Left lobe of liver (tissue), 2 donors: ENCODE measurements around the gene AUH. TPM values are rescaled to one million over a fixed set of nuclear protein-coding genes. Genes with fewer than 3 reads are reported as not detected.
"Not testable (repeated sequence)": the region's sequence is repeated elsewhere in the genome, so short reads cannot be mapped to it uniquely, and the experiment has no call there.

Experiments used
- ATAC-seq: fragments of 200-7000 bp; cut with Tn5 transposase; one replicate; pipeline ENCODE4 v1.9.1; 2020; ENCODE audit warnings: mild to moderate bottlenecking, moderate library complexity
- DNase-seq: peaks from one replicate; pipeline ENCODE4 v3.0.0-alpha.2; 2020; ENCODE audit warnings: low spot score
- total RNA-seq: library from RNA; stranded (reverse); gene quantifications from one replicate; pipeline ENCODE4 v1.2.1, GENCODE V29; 2021
- donor health status: DM: no; HTN: no; CAD: no; lungs with moderate emphysema.
- donor health status: DM: no; HTN: yes; CAD: no.

The AUH gene
- total RNA-seq, 1 donor from 2014 or later = 14.6 TPM

DNA sequence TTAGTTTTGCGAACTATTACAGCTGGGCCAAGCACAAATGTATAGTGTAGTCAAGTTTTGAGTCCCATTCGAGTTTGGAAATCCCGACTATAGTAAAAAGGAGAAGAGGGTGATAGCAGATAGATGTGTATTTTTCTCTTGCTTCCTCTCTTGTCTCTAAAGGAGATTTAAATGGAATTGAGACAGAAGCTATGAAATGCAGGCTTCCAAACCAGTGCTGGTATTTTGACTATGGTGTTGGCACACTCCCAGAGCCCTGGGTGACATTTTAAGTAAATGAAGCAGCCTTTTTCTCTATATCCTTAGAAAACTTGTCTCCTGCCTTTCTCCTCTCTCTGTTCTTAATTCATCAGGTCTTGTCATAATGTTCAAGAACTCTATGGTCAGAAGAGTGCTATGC, 17.7 kb upstream of the AUH start:
- ATAC-seq (no peak), DNase-seq (no peak)

DNA sequence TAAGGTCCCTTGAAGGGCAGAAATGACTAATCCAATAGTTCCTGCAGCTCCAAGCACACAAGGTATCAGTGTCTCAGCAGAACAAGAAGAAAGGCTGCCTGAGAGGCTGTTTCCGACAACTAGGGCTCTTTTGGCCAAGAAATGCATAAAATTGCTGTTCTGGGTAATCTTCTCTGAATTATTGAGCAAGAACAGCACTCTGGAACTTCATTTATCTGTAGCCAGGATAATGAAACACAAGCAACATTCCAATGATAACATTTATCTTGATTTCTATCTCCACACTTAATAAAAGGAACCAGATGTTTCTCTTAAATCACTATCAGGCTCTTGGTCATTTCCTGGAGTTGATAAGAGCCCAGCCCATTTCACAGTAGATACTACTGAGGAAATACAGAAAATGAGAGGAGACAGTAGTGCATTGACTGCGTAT, 17.0 kb upstream of the AUH start:
- peak; percentile 29 for ATAC-seq
- no peak for DNase-seq

DNA sequence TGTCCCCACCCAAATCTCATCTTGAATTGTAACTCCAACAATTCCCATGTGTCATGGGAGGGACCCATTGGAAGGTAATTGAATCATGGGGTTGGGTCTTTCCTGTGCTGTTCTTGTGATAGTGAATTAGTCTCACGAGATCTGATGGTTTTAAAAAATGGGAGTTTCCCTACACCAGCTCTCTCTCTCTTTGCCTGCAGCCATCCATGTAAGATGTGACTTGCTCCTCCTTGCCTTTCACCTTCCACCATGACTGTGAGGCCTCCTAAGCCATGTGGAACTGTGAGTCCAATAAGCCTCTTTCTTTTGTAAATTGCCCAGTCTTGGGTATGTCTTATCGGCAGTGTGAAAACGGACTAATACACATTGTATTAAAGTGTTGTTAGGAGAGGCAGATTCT, 16.3 kb upstream of the AUH start:
- not testable (repeated sequence) for ATAC-seq, DNase-seq

DNA sequence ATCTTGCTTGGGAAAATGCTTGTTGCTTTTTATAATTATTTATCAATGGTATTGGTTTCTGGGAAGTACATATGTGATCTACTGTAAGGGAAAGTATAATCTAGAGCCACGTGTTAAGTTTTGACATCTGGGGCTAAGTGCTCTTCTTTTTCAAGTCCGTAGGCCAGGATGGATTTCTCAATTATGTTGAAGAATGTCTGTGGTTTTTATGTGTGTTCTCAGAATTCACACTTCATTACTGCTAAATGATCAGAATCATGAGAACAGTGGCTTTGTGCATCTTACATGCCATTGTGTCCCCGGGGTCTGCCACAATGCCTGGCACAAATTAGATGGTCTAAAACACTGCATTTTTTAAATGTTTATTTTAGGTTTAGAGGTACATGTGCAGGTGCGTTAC, 14.5 kb upstream of the AUH start:
- no peak for ATAC-seq
- DNase-seq = no peak

DNA sequence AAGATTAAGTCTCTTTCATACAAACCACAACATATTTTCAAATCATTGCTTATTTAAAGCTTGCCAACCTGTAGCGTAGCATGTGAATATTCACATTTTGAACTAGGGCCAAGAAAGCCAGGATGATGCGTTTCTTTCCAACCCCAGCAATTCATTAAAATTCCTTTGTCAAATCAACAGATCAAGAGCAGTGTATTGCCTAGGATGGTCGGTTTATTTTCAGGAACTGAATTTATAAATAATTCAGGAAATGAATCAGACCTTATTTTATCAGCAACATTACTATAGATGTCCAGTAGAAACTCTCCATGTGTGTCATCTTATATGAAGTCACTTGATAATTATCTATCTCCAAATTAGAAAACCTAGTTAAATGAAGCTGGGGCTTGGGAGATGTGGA, 13.2 kb upstream of the AUH start:
- ATAC-seq = no peak
- DNase-seq = no peak

DNA sequence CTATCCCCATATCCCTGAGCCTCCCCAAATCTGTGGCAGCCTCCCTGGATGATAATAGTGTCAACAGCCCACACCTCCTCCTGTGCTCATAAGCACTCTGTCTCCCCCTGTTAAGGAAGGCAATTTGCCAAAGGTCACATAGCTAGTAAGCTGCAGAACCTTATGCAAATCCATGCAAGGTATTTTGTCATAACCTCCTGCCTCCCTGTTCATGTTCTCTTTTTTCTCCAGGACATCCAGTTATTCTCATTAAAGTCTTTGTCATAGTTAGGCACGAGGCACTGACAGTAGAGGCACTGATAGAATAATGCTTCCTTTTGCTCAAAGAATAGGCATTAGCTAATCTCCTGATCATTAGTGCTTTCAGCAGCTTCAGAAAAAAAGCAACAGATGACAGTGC, 10.2 kb upstream of the AUH start:
- ATAC-seq (no peak), DNase-seq (no peak)

DNA sequence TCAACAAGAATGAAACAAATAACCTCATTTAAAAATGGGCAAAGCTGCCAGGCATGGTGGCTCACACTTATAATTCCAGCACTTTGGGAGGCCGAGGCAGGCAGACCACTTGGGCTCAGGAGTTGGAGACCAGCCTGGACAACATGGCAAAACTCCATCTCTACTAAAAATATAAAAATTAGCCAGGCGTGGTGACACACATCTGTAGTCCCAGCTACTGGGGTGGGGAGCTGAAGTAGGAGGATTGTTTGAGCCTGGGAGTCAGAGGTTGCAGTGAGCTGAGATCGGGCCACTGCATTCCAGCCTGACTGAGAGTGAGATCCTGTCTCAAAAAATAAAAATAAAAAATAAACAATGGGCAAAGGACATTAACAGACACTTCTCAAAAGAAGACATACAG, 8.3 kb upstream of the AUH start:
- ATAC-seq, DNase-seq: not testable (repeated sequence)

DNA sequence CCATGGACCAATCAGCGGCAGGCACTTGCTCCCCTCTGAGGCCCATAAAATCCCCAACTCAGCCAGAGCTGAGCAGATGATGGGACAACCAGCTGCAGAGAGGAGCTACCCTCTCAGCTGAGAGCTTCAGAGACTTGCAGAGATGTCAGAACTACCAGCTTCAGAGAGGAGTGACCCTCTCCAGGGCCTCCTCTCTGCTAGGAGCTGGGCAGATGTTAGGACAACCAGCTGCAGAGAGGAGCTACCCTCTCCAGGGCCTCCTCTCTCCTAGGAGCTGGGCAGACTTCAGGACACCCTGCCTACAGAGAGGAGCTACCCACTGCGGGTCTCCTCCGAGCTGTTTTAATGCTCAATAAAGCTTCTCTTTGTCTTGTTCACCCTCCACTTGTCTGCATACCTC, 3.0 kb upstream of the AUH start:
- DNase-seq = no peak
- ATAC-seq = no peak

DNA sequence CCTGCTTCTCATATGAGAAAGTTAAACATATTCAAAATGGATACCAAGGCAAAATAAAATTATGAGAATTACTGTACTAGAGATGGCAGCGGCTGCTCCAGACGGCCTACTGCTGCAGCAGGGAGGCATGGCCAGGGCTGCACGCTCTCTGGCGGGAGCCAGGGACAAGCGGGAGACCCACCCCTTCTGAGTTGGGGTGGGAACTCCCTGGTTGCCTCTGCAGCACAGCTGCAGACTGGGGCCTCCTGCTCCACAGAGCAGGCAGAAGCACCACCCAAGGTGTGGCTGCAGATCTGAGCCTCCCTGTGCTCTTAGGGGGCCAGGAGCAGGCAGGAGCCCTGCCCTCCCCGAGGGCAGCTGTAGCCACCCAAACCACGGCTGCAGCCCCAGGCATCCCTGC, 2.3 kb upstream of the AUH start:
- no peak for DNase-seq

DNA sequence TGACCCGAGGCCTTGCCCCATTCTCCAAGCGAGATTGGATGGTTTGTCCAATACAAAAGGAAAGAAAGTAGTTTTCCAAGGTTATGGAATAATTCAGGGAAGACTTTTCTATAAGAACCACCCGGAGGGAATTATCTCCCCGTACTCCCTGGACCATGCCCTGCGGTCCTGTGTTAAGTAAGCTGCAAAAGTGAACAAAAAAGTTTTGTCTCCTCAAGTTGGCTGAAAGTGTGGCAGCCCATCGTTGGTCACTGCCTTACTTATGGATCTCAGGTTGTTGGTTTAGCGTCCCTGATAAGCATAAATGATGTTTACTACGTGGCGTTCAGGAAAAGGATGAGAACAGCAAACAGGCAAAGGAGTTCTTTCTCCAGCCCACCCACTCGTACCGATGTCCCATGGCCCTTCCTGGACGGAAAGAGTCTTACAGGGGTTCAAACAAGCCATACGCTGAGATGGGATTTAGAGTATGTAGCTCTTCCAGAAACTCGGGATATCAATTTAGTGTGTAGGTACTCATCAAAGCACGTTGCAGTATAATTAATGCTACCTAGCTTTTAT, 413 bp upstream of the AUH start:
- DNase-seq (no peak), ATAC-seq (no peak)

More for the DNA sequence above, 2.3 kb upstream of the AUH start:
- ATAC-seq = no peak

DNA sequence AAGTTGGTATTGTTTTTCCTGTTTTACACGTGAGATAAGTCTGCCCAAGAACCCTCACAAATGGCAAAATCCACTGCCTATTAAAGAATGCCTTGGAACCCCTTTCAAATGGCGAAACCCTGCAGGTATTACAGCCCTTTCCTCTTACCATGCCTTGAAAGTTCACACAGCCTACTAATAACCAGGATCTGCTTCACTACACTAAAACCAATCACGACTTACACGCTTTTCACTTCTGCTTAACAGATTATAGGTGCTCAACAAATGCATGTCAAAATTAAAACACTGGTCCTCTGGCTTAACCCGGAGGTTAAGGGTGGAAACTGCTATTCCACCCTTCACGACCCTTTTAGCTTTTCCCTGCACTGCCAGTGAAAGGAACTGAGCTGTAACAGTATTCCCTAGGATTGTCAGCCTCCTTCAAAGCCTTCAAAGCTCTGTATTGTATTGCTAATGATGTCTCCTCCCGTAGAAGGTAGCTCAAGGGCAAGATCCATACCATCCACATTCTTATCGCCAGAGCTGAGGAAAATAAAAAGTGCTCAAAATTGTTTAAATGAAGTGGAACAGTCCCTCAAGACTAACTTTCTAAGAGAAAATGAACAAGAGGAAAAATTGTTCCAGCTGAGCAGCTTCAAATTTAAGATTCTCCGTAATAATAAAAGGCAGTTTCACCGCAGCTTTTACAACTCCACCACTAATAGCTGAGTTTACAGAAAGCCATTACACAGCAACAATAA, 997 bp downstream of the AUH start:
- ATAC-seq = no peak
- no peak for DNase-seq

DNA sequence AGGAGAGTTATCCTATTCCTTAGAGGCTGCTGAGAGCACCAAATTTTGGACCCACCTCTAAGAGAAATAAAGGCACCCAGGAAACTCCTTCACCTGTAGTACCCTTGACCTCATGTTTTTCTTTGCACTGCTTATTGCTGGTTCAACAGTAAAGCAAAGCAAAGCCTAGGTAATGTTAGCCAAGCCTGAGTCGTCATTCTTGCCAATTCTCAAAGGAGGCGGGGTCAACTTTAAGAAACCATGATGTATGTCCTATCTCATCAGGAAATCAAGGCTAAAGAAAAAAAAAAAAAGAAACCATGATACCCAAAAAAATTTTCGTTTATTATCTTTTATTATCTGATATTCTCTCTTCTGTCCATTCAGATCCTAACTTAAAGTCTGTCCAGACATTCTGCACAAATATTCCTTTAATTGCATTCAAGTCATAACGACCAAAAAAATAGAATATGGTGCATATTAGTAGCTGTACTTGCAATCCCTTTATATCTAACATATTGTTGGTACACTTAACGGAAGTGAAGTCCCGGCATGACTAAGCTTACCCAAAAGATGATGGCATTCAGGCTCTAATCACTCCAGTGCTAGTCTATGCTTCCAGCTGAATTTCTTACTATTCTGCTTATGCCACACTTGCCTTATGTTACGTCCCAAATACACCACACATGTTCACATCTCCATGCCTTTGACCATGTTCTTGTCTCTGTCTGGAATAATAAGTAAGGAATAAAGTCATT, 1.8 kb downstream of the AUH start:
- DNase-seq (no peak), ATAC-seq (no peak)

DNA sequence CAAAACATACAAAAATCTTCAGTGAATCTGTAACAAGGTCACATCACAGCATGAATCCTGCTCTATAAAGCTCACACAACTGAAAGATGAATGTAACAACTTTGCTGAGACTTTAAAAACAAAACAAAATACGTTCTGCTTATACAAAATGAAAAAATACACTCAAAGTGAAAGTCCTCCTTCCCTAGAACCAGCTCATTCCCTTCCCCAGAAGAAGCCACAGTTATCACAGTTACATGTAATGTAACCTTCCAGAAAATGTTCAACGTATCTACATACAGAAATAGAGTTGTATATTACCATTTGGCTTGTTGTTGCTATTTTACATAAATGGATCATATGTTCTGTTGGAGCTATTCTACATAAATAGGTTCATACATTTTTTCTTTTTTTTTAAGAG, 2.6 kb downstream of the AUH start:
- DNase-seq = no peak
- no peak for ATAC-seq

DNA sequence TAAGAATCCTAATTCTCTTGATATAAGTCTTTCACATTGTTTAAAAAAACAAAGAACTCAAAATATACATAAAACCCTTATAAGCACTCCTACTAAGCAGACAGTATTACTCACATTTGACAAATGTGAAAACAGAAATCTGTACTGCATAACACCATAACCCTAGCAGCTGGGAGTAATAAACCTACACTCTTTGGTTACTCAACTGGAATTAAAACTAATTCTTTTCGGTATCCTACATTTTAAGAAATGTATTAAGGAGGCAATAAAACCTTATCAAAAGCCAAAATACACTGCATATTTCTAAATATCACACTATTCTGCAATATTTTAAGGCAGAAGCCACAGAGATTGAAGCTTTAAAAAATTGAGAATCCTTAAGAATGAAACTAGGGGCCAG, 6.8 kb downstream of the AUH start:
- no peak for ATAC-seq
- DNase-seq = no peak

DNA sequence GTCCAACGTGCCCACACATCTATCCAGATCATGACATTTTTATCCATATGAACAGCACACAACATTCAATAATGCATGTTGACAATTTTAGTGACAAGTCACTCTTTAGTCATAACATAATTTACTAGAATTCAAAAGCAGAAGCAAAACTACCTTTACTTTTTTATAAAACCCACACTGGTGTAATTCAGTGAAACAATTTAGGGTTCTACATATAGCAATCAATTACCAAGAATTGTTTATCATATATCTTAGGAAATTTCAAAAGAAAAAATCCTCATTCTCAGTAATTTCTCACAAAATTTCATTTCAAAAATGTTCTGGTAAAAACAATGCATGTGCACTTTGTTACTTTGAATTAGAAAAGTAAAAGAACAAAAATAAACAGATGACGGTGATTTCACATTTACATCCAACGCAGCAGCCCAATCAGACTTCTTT, 12.6 kb downstream of the AUH start:
- ATAC-seq (no peak), DNase-seq (no peak)

DNA sequence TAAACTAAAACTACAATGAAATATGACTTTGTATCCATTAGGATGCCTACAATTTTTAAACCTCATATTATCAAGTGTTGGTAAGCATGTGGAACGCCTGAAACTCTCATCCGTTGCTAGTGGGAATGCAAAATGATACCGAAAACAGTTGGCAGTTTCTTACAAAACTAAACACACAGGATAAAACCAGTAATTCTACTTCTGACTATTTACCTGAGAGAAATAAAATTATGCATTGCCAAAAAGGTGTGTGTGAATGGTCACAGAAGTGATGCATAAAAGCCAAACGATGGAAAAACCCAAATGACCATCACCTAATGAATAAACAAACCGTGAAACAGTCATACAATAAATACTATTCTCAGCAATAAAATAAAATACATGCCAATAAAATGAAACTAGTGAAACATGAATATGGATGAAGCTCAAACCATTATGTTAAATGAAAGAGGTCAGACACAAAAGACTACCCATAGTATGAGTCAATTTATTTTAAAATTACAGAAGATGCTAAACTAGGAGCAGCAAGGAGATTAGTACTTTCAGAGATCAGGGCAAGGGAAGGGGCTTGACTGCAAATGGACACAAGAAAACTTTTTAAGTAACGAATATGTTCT, 13.4 kb downstream of the AUH start:
- DNase-seq = no peak
- no peak for ATAC-seq

DNA sequence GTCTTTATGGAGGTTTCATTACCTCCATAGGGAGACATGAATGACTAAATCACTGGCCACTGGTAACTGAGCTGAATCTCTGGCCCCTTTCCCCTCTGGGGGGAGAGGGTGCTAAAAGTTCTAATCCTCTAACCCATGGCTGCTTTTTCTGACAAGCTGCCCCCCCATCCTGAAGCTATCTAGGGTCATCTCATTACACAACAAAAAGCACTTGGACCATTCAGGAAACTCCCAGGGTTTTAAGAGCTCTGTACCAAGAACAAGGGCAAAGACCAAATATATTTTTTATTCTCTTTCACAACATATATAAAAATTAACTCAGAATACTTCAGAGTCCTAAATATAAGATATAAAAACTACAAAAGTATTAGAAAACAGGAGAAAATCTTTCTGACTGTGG, 14.3 kb downstream of the AUH start:
- DNase-seq (no peak), ATAC-seq (no peak)

DNA sequence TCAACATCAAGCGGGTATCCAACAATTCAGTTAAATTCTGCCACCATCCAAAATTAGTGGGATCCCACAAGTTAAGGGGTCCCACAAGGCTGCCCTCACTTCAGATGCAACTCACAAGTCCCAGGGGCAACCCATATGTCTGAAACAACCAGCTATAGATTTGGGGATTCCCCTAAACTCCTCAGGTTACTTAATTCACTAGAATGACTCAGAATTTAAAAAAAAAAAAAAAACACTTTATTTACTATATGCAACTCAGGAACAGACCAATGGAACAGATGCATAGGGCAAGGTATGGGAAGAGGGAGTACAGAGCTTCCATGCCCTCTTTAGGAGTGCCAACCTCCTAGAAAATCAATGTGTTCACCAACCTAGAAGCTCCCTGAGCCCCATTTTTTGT, 15.1 kb downstream of the AUH start:
- ATAC-seq (no peak), DNase-seq (no peak)

DNA sequence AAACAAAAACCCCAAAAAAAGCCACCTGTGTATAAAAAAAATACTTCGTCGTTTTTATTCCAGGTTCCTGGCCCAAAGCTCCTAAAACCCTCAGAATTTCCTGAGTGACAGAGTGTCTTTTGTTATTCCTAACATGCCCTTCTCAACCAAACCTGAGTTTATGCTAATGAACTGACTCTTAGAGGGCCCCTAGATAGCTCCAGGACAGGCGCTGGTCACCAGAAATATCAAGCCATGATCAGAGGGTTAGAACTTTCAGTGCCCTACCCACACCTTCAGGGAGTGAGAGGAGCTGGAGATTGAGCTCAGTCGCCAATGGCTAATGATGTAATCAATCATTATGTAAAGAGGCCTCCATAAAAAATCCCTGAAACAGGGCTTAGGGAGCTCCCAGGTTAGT, 15.7 kb downstream of the AUH start:
- DNase-seq = no peak
- no peak for ATAC-seq

DNA sequence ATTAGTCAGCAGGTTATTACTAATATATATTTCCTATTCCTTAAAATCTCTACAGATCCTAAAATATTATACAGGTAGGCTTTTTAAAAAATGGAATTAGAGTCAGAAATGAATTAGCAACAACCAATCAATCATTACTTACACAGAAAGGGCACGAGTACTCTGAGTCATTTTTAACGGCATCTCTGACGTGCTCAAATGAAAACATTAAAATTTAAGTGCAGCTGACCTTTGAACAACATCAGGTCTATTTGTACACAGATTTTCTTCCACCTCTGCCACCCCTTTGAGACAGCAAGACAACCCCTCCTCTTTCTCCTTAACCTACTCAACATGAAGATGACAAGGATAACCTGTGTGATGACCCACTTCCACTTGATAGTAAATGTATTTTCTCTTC, 19.1 kb downstream of the AUH start:
- DNase-seq (no peak), ATAC-seq (no peak)

DNA sequence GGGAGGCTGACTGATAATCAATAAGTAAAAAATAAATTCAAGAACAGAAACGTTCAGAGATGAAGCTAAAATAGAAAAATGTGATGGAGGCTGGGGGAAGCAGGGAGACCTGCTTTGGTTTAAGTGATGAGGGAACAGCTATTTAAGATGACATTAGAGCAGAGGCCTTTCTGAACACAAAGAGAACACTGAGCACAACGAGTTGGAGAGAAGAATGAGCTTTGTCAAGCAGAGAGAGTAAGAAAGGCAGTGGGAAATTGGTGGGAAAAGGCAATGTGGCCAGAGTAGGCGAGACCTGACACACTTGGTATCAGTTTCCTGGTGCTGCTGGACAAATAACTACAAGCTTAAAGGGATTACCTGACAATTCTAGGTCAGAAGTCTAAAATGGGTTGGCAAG, 20.0 kb downstream of the AUH start:
- DNase-seq (no peak), ATAC-seq (peak; percentile 36)

DNA sequence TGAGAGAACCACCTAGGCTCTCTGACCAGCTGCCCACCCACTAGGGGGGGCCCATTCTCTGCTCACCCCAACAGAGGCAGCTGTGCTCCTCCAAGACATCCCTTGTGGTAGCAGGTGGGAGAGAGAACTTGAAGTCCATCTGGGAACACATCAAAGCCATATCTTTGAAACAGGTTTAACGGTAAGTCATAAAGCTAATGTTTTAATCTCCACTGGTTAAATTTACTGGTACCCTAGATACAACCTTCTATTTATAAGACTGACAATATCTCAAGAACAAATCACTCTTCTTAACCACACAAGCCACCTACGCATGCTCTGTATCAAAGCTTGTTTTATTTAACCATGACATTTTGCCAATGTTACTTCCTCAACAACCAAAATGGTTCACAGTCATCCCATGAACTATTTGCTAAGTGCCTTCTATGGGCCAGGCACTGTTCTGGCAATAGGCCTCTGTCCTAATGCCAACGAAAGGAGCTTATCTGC, 20.4 kb downstream of the AUH start:
- DNase-seq = no peak
- peak; percentile 70 for ATAC-seq
